GM12878 (cell line): ENCODE data around the gene SCNN1B. TPM values are rescaled to one million over a fixed set of nuclear protein-coding genes. Genes with fewer than 3 reads are reported as not detected.

ENCODE experiments used
- polyA plus RNA-seq, 11 experiments: library from polyadenylated mRNA; depleted of rRNA in 4 of 11; unstranded in 6 of 11; stranded (reverse) in 5 of 11; fragments of >200 nt; fragmentation: Nextera tagmentation in 4 of 11; fragmentation: Illumina TruSeq in 1 of 11; extraction: Ambion mirVana in 4 of 11; extraction: Trizol in 1 of 11; gene quantifications; 1 replicate in 1 of 11; 2 replicates in 10 of 11; pipeline versions ENCODE4 v1.2.1 to v1.2.3, GENCODE V29; 2011 to 2016; ENCODE audit warnings: inconsistent platforms in 2 of 11, missing spikeins in 2 of 11, low read depth in 1 of 11
- total RNA-seq, 4 experiments: library from RNA; depleted of rRNA in 3 of 4; stranded (reverse); fragments of >200 nt in 3 of 4; fragmentation: Illumina TruSeq in 1 of 4; extraction: Trizol in 1 of 4; gene quantifications; 2 replicates each; pipeline versions ENCODE4 v1.2.1 to v1.2.3, GENCODE V29; 2013 to 2021

The SCNN1B gene
- total and polyA plus RNA-seq, 10 of the 15 experiments (the other 5 are each of a cell fraction or from before 2014, with no cell fraction given): 0.28 to 1.5 (median 0.64) TPM

Other genes with a start within 250 kb of the SCNN1B start
- gene USP31, start 152.8 kb upstream of the SCNN1B start, total RNA-seq (2014; rRNA removed): 3.1 and 3.3 TPM in 2 replicates
- gene USP31, start 152.8 kb upstream of the SCNN1B start, total RNA-seq (2014; rRNA removed; fragmentation: Illumina TruSeq; extraction: Trizol): 3.8 and 4.1 TPM in 2 replicates
- 5.3 and 6.5 TPM in 2 replicates for gene USP31, start 152.8 kb upstream of the SCNN1B start, total RNA-seq (2021)
- 5.2 and 5.5 TPM in 2 replicates for gene USP31, start 152.8 kb upstream of the SCNN1B start, polyA plus RNA-seq (2011; rRNA removed)
- 3.1 and 3.3 TPM in 2 replicates for gene USP31, start 152.8 kb upstream of the SCNN1B start, polyA plus RNA-seq (2014; fragmentation: Illumina TruSeq; extraction: Trizol)
- gene USP31, start 152.8 kb upstream of the SCNN1B start, polyA plus RNA-seq (2014; fragmentation: Nextera tagmentation; extraction: Ambion mirVana): 1 to 10 TPM; 1.4 to 1.7 TPM
- 3.8 and 4.1 TPM in 2 replicates for gene USP31, start 152.8 kb upstream of the SCNN1B start, polyA plus RNA-seq (2014; rRNA removed)
- gene USP31, start 152.8 kb upstream of the SCNN1B start, polyA plus RNA-seq (2016; fragmentation: Nextera tagmentation; extraction: Ambion mirVana): 1 to 10 TPM in 1 of 2 experiments, under 1 TPM in 1; 0.87 to 1.1 TPM
- gene SCNN1G, start 119.6 kb upstream of the SCNN1B start, total RNA-seq (2014; rRNA removed): 0.05 TPM in 1 of 2 replicates, not detected in the other
- 0.04 TPM in 1 of 2 replicates, not detected in the other for gene SCNN1G, start 119.6 kb upstream of the SCNN1B start, total RNA-seq (2014; rRNA removed; fragmentation: Illumina TruSeq; extraction: Trizol)
- gene SCNN1G, start 119.6 kb upstream of the SCNN1B start, total RNA-seq (2021): 0.08 TPM in 1 of 2 replicates, not detected in the other
- 0.32 and 0.86 TPM in 2 replicates for gene SCNN1G, start 119.6 kb upstream of the SCNN1B start, polyA plus RNA-seq (2011; rRNA removed)
- gene SCNN1G, start 119.6 kb upstream of the SCNN1B start, polyA plus RNA-seq (2014; fragmentation: Illumina TruSeq; extraction: Trizol): 0.09 TPM in 1 of 2 replicates, not detected in the other
- under 1 TPM in 1 of 2 experiments, not detected in 1; 0.05 TPM for gene SCNN1G, start 119.6 kb upstream of the SCNN1B start, polyA plus RNA-seq (2014; fragmentation: Nextera tagmentation; extraction: Ambion mirVana)
- not detected in 2 replicates for gene SCNN1G, start 119.6 kb upstream of the SCNN1B start, polyA plus RNA-seq (2014; rRNA removed)
- not detected for gene SCNN1G, start 119.6 kb upstream of the SCNN1B start, polyA plus RNA-seq (2016; fragmentation: Nextera tagmentation; extraction: Ambion mirVana)
- gene COG7, start 150.9 kb downstream of the SCNN1B start, total RNA-seq (2014; rRNA removed): 9.7 and 12.1 TPM in 2 replicates
- gene COG7, start 150.9 kb downstream of the SCNN1B start, total RNA-seq (2014; rRNA removed; fragmentation: Illumina TruSeq; extraction: Trizol): 9.4 and 10.0 TPM in 2 replicates
- gene COG7, start 150.9 kb downstream of the SCNN1B start, total RNA-seq (2021): 9.4 and 10.9 TPM in 2 replicates
- 12.6 and 24.0 TPM in 2 replicates for gene COG7, start 150.9 kb downstream of the SCNN1B start, polyA plus RNA-seq (2011; rRNA removed)
- 8.2 and 10.6 TPM in 2 replicates for gene COG7, start 150.9 kb downstream of the SCNN1B start, polyA plus RNA-seq (2014; fragmentation: Illumina TruSeq; extraction: Trizol)
- 1 to 10 TPM; 2.9 to 7.5 TPM for gene COG7, start 150.9 kb downstream of the SCNN1B start, polyA plus RNA-seq (2014; fragmentation: Nextera tagmentation; extraction: Ambion mirVana)
- gene COG7, start 150.9 kb downstream of the SCNN1B start, polyA plus RNA-seq (2014; rRNA removed): 12.8 and 14.9 TPM in 2 replicates
- gene COG7, start 150.9 kb downstream of the SCNN1B start, polyA plus RNA-seq (2016; fragmentation: Nextera tagmentation; extraction: Ambion mirVana): 1 to 10 TPM; 9.5 to 9.9 TPM
- 57.9 and 62.0 TPM in 2 replicates for gene GGA2, start 208.2 kb downstream of the SCNN1B start, total RNA-seq (2014; rRNA removed)
- gene GGA2, start 208.2 kb downstream of the SCNN1B start, total RNA-seq (2014; rRNA removed; fragmentation: Illumina TruSeq; extraction: Trizol): 56.8 and 56.9 TPM in 2 replicates
- 106 and 113 TPM in 2 replicates for gene GGA2, start 208.2 kb downstream of the SCNN1B start, total RNA-seq (2021)
- gene GGA2, start 208.2 kb downstream of the SCNN1B start, polyA plus RNA-seq (2011; rRNA removed): 105 and 145 TPM in 2 replicates
- 153 and 192 TPM in 2 replicates for gene GGA2, start 208.2 kb downstream of the SCNN1B start, polyA plus RNA-seq (2014; fragmentation: Illumina TruSeq; extraction: Trizol)
- 10 to 100 TPM; 14.1 to 21.5 TPM for gene GGA2, start 208.2 kb downstream of the SCNN1B start, polyA plus RNA-seq (2014; fragmentation: Nextera tagmentation; extraction: Ambion mirVana)
- gene GGA2, start 208.2 kb downstream of the SCNN1B start, polyA plus RNA-seq (2014; rRNA removed): 75.1 and 77.2 TPM in 2 replicates
- gene GGA2, start 208.2 kb downstream of the SCNN1B start, polyA plus RNA-seq (2016; fragmentation: Nextera tagmentation; extraction: Ambion mirVana): 10 to 100 TPM; 96.0 to 97.1 TPM